Measurements from ENCODE around the gene FAM184A. TPM values are rescaled to one million over a fixed set of nuclear protein-coding genes. Genes with fewer than 3 reads are reported as not detected.

The FAM184A gene
- total and polyA plus RNA-seq, 9 of the 15 experiments (the other 6 are each of a cell fraction or from before 2014, with no cell fraction given) = 6.4 to 18.7 (median 13.1) TPM

GRCh38 chr6:118935331-118935668 is 143.2 kb downstream of the FAM184A start:
- POLR2A ChIA-PET = interaction anchor here (0.9 to 1.6 kb wide), 3 partner anchors 10 to 41 kb away, joined by 3 to 5 read pairs (median 3); partner anchors contain the start of gene ASF1A
- H3K9me1 ChIP-seq (ENCODE audit: control insufficient read depth, insufficient read depth, low read length) = no peaks in the 10 kb centered on the region
- H2AFZ ChIP-seq (ENCODE audit: low read depth, low read length) = peak overlapping the region; percentile 85
- in situ Hi-C loops (cut with MboI) = no loop called here
- H3K4me2 ChIP-seq (ENCODE audit: insufficient read depth, low read length) = peak overlapping the region; percentile 95
- H4K20me1 ChIP-seq (replicated peaks; ENCODE audit: control insufficient read depth, insufficient read depth, low read length) = no peaks in the 10 kb centered on the region
- WGBS (ENCODE audit: insufficient coverage, low coverage, missing lambda C conversion rate) = 0% methylated on average over 1 of the region's 1 CpG
- intact Hi-C loops (cut with micrococcal nuclease) = loop anchor here (2.0 to 10.0 kb wide), 2 partner anchors 40 to 790 kb away; partner anchors contain the start of gene ASF1A
- peaks cover 8 to 14% of the 10 kb centered on the region in 2 experiments; a peak in 4 of 5 replicates for H3K4me1 ChIP-seq (replicated peaks in 1 of 2; ENCODE audit: control insufficient read depth in 2 of 2, insufficient read depth in 2 of 2, low read length in 2 of 2)
- ATAC-seq = no peak
- peaks cover 12% of the 10 kb centered on the region for H3K9me3 ChIP-seq (replicated peaks; ENCODE audit: control insufficient read depth, insufficient read depth, low read depth, low read length)
- H3K4me3 ChIP-seq = peak overlapping the region; percentile 75
- BruUV-seq (replicated peaks) = no TSS peak
- CTCF ChIA-PET (ENCODE audit: low intra/inter-chr PET ratio) = no interaction called here
- no peaks in the 10 kb centered on the region for H3K27me3 ChIP-seq (ENCODE audit: control insufficient read depth in 2 of 2, insufficient read depth in 2 of 2, low read length in 2 of 2)
- peak overlapping the region; percentile 99 for H3K27ac ChIP-seq (ENCODE audit: extremely low read depth, low read depth, low read length)
- FAIRE-seq = no peak
- no peak for DNase-seq (ENCODE audit: extremely low read depth in 1 of 4, low spot score in 3 of 4)
- H3K79me2 ChIP-seq (ENCODE audit: control insufficient read depth, insufficient read depth, low read length) = peaks cover 49% of the 10 kb centered on the region
- peaks cover 30% of the 10 kb centered on the region for H3K36me3 ChIP-seq (ENCODE audit: control insufficient read depth, insufficient read depth, low read length)
- peak overlapping the region; percentile 73 to 98; a peak in 3 of 4 replicates for H3K9ac ChIP-seq (ENCODE audit: insufficient read depth in 1 of 2, low read depth in 2 of 2, low read length in 2 of 2)
- no peak for TF ChIP-seq NR2C2 (CRISPR knock-in tag; IDR thresholded peaks at IDR 0.05)
- TF ChIP-seq NR2C2 (tag; IDR thresholded peaks at IDR 0.05) = peak; percentile 38; the same call in 1 of the 2 replicates
- TF ChIP-seq ARNT (IDR thresholded peaks at IDR 0.05) = 0 out of 4 replicates have a peak, but pooled peaks of 1 of the 2 experiments have one; percentile 20
- peak; percentile 60; the same call in 1 of the 2 replicates for TF ChIP-seq ZBTB40 (IDR thresholded peaks at IDR 0.05)
- no peak for TF ChIP-seq ZBTB40 (CRISPR knock-in tag; IDR thresholded peaks at IDR 0.05)
- TF ChIP-seq MLLT1 (IDR thresholded peaks at IDR 0.05) = 0 out of 4 replicates have a peak, but pooled peaks of 1 of the 2 experiments have one; percentile 54
- TF ChIP-seq LEF1 (IDR thresholded peaks at IDR 0.05) = 0 out of 2 replicates have a peak, but pooled peaks have one; percentile 16
- no peak for TF ChIP-seq ZNF444 (CRISPR knock-in tag; IDR thresholded peaks at IDR 0.05)
- TF ChIP-seq POLR2B (IDR thresholded peaks at IDR 0.05; ENCODE audit: low read depth, partially characterized antibody) = peak; percentile 44
- peak; percentile 52; the same call in 1 of the 2 replicates for TF ChIP-seq NFATC3 (IDR thresholded peaks at IDR 0.05)
- TF ChIP-seq ETV1 (tag; conservative IDR thresholded peaks at IDR 0.05; ENCODE audit: low read depth) = 0 out of 2 replicates have a peak, but pooled peaks have one; percentile 1
- TF ChIP-seq RNF2 (IDR thresholded peaks at IDR 0.05) = peak; percentile 16; the same call in 1 of the 2 replicates
- no peak for TF ChIP-seq STAG1 (CRISPR knock-in tag; IDR thresholded peaks at IDR 0.05; ENCODE audit: borderline replicate concordance)
- TF ChIP-seq BCL6 (CRISPR knock-in tag; IDR thresholded peaks at IDR 0.05) = no peak

Data from K562 (cell line).